IMR-90 (cell line): ENCODE data around the gene NCCRP1. TPM values are rescaled to one million over a fixed set of nuclear protein-coding genes. Genes with fewer than 3 reads are reported as not detected.

ENCODE experiments used
- ATAC-seq: fragments of 200-7000 bp; cut with Tn5 transposase; 2 replicates; pipeline ENCODE4 v1.9.1; 2020; ENCODE audit warnings: low read depth, mild to moderate bottlenecking, moderate library complexity
- BruUV-seq: library from RNA; stranded (reverse); fragments of 400-500 nt; replicated peaks from 2 replicates; lab custom pipeline; 2021; lab: Mats Ljungman, UMichigan
- CTCF ChIA-PET: fragments of 300-600 bp; formaldehyde crosslinking; extraction: SDS; loops from one replicate; lab custom pipeline; 2021; ENCODE audit warnings: antibody characterized with exemption; lab: Yijun Ruan, JAX
- POLR2A ChIA-PET: fragments of 300-600 bp; sonication (Branson Sonifier 250); formaldehyde crosslinking; loops from one replicate; lab custom pipeline; 2022; ENCODE audit warnings: antibody characterized with exemption; ENCODE audit not compliant: unreplicated experiment; lab: Charles Lee
- DNase-seq: peaks from one replicate; pipeline ENCODE4 v3.0.0; 2013
- H2AFZ ChIP-seq: replicated peaks from 2 replicates; pipeline ENCODE3; 2013; ENCODE audit warnings: low read length, mild to moderate bottlenecking; ENCODE audit not compliant: poor library complexity
- H2AK5ac ChIP-seq: 2 replicates; pipeline ENCODE4 v1.6.1; 2013; ENCODE audit warnings: low read depth, low read length, inconsistent platforms
- H2AK9ac ChIP-seq: replicated peaks from 2 replicates; pipeline ENCODE3; 2013; ENCODE audit warnings: mild to moderate bottlenecking, low read depth, low read length, moderate library complexity; ENCODE audit not compliant: poor library complexity
- H2BK120ac ChIP-seq: 2 replicates; pipeline ENCODE4 v1.6.1; 2013; ENCODE audit warnings: low read depth, low read length, inconsistent platforms
- H2BK15ac ChIP-seq: 3 replicates; pipeline ENCODE4 v1.6.1; 2013; ENCODE audit warnings: low read depth, low read length, inconsistent platforms
- H2BK20ac ChIP-seq: 2 replicates; pipeline ENCODE4 v1.6.1; 2013; ENCODE audit warnings: low read depth, mild to moderate bottlenecking, inconsistent platforms, low read length, moderate library complexity
- H2BK5ac ChIP-seq: 2 replicates; pipeline ENCODE4 v1.6.1; 2013; ENCODE audit warnings: mild to moderate bottlenecking, low read depth, low read length, inconsistent platforms; ENCODE audit not compliant: poor library complexity, severe bottlenecking
- H3K14ac ChIP-seq: replicated peaks from 2 replicates; pipeline ENCODE4 v1.6.1; 2013; ENCODE audit warnings: low read depth, low read length, inconsistent platforms
- H3K18ac ChIP-seq: 2 replicates; pipeline ENCODE4 v1.6.1; 2013; ENCODE audit warnings: low read depth, low read length, control low read depth
- H3K23ac ChIP-seq: 2 replicates; pipeline ENCODE4 v1.6.1; 2013; ENCODE audit warnings: low read depth, low read length, inconsistent platforms
- H3K27ac ChIP-seq: 2 replicates; pipeline ENCODE4 v1.5.1; 2013; ENCODE audit warnings: mild to moderate bottlenecking, control low read depth, low read length; ENCODE audit not compliant: insufficient read depth
- H3K27me3 ChIP-seq: 2 replicates; pipeline ENCODE4 v1.6.1; 2013; ENCODE audit warnings: low read length; ENCODE audit not compliant: control insufficient read depth, insufficient read depth
- H3K36me3 ChIP-seq: 2 replicates; pipeline ENCODE4 v1.6.1; 2013; ENCODE audit warnings: low read length, mixed read lengths; ENCODE audit not compliant: control insufficient read depth, insufficient read depth
- H3K4ac ChIP-seq: 2 replicates; pipeline ENCODE4 v1.6.1; 2013; ENCODE audit warnings: low read depth, low read length, inconsistent platforms
- H3K4me1 ChIP-seq: 2 replicates; pipeline ENCODE4 v1.6.1; 2013; ENCODE audit warnings: low read length, mixed read lengths; ENCODE audit not compliant: control insufficient read depth, insufficient read depth
- H3K4me2 ChIP-seq: 2 replicates; pipeline ENCODE4 v1.6.1; 2013; ENCODE audit warnings: low read depth, mild to moderate bottlenecking, control low read depth, low read length, moderate library complexity
- H3K4me3 ChIP-seq: 2 replicates; pipeline ENCODE4 v1.5.1; 2013; ENCODE audit warnings: low read depth, mild to moderate bottlenecking, control low read depth, low read length, moderate library complexity; ENCODE audit not compliant: insufficient read depth
- H3K56ac ChIP-seq: 2 replicates; pipeline ENCODE4 v1.6.1; 2013; ENCODE audit warnings: low read length, inconsistent platforms; ENCODE audit not compliant: insufficient read depth; ENCODE audit errors: extremely low read depth
- H3K79me1 ChIP-seq, 2 experiments: 2 replicates each; pipeline ENCODE4 v1.6.1; 2013; ENCODE audit warnings: low read length in 2 of 2, inconsistent platforms in 1 of 2, low read depth in 1 of 2
- H3K9ac ChIP-seq: 2 replicates; pipeline ENCODE4 v1.6.1; 2013; ENCODE audit warnings: low read depth, low read length, control low read depth
- H3K9me1 ChIP-seq: 2 replicates; pipeline ENCODE4 v1.6.1; 2013; ENCODE audit warnings: low read length, inconsistent platforms; ENCODE audit not compliant: insufficient read depth
- H3K9me3 ChIP-seq: 2 replicates; pipeline ENCODE4 v1.6.1; 2013; ENCODE audit warnings: low read length; ENCODE audit not compliant: control insufficient read depth, insufficient read depth
- H4K20me1 ChIP-seq: 2 replicates; pipeline ENCODE4 v1.6.1; 2013; ENCODE audit warnings: low read length, inconsistent platforms; ENCODE audit not compliant: insufficient read depth
- H4K5ac ChIP-seq: 2 replicates; pipeline ENCODE4 v1.6.1; 2013; ENCODE audit warnings: mild to moderate bottlenecking, low read depth, low read length, control low read depth
- H4K8ac ChIP-seq, 2 experiments: 2 replicates each; pipeline ENCODE4 v1.6.1; 2013; ENCODE audit warnings: low read depth in 2 of 2, low read length in 2 of 2, control low read depth in 1 of 2, inconsistent platforms in 1 of 2
- H4K91ac ChIP-seq: 2 replicates; pipeline ENCODE4 v1.6.1; 2013; ENCODE audit warnings: low read depth, low read length, inconsistent platforms; ENCODE audit not compliant: insufficient read depth
- BHLHE40 ChIP-seq: fragments of 150-350 bp; IDR thresholded peaks from 2 replicates; pipeline ENCODE4 v1.6.1; 2016; ENCODE audit warnings: mild to moderate bottlenecking, low read depth, low read length
- CEBPB ChIP-seq: IDR thresholded peaks from 2 replicates; pipeline ENCODE4 v1.6.1; 2012; ENCODE audit warnings: low read depth, low read length, improper control_type of control experiment
- CHD1 ChIP-seq: IDR thresholded peaks from 2 replicates; pipeline ENCODE4 v1.6.1; 2012; ENCODE audit warnings: low read depth, low read length, improper control_type of control experiment
- CTCF ChIP-seq: conservative IDR thresholded peaks from 2 replicates; pipeline ENCODE4 v1.5.1; 2012; ENCODE audit warnings: mild to moderate bottlenecking, low read depth, low read length, improper control_type of control experiment
- ELK1 ChIP-seq: fragments of 150-350 bp; IDR thresholded peaks from 2 replicates; pipeline ENCODE4 v1.6.1; 2016; ENCODE audit warnings: low read depth, mild to moderate bottlenecking, low read length, moderate library complexity, borderline replicate concordance
- FOS ChIP-seq: fragments of 150-350 bp; IDR thresholded peaks from 2 replicates; pipeline ENCODE4 v1.6.1; 2016; ENCODE audit warnings: low read depth, low read length
- MAFK ChIP-seq: IDR thresholded peaks from 2 replicates; pipeline ENCODE4 v1.6.1; 2012; ENCODE audit warnings: low read depth, low read length, improper control_type of control experiment
- MAZ ChIP-seq: IDR thresholded peaks from 2 replicates; pipeline ENCODE4 v1.6.1; 2012; ENCODE audit warnings: low read depth, mild to moderate bottlenecking, low read length, improper control_type of control experiment, moderate library complexity, borderline replicate concordance
- MXI1 ChIP-seq: IDR thresholded peaks from 2 replicates; pipeline ENCODE4 v1.6.1; 2012; ENCODE audit warnings: low read depth, mild to moderate bottlenecking, low read length, moderate library complexity, borderline replicate concordance
- NFE2L2 ChIP-seq: fragments of 150-350 bp; IDR thresholded peaks from 2 replicates; pipeline ENCODE4 v1.6.1; 2016; ENCODE audit warnings: low read depth, mild to moderate bottlenecking, low read length
- POLR2A ChIP-seq: IDR thresholded peaks from 2 replicates; pipeline ENCODE4 v1.6.1; 2012; ENCODE audit warnings: mild to moderate bottlenecking, low read depth, low read length
- RAD21 ChIP-seq: IDR thresholded peaks from 2 replicates; pipeline ENCODE4 v1.6.1; 2012; ENCODE audit warnings: low read length, improper control_type of control experiment
- RCOR1 ChIP-seq: IDR thresholded peaks from 2 replicates; pipeline ENCODE4 v1.6.1; 2012; ENCODE audit warnings: mild to moderate bottlenecking, low read length, improper control_type of control experiment; ENCODE audit not compliant: insufficient replicate concordance
- RFX5 ChIP-seq: IDR thresholded peaks from 2 replicates; pipeline ENCODE4 v1.8.0; 2012; ENCODE audit warnings: low read depth, mild to moderate bottlenecking, low read length, moderate library complexity
- SMC3 ChIP-seq: fragments of 150-350 bp; IDR thresholded peaks from 2 replicates; pipeline ENCODE4 v1.6.1; 2016; ENCODE audit warnings: low read depth, mild to moderate bottlenecking, antibody characterized with exemption, low read length, moderate library complexity
- USF2 ChIP-seq: fragments of 150-350 bp; IDR thresholded peaks from 2 replicates; pipeline ENCODE4 v1.6.1; 2017; ENCODE audit warnings: mild to moderate bottlenecking, antibody characterized with exemption, low read length, low read depth
- WGBS, 2 experiments: methylation state at CpG; one replicate each; pipeline versions ENCODE4 v1.1.5 to v1.1.7; 2013; ENCODE audit warnings: missing lambda C conversion rate in 2 of 2; ENCODE audit not compliant: insufficient read length in 1 of 2; ENCODE audit errors: extremely low coverage in 2 of 2; 5-methylcytosine and 5-hydroxymethylcytosine counted together
- dilution Hi-C: fragments of 300-500 bp; cut with HindIII; formaldehyde crosslinking; loops from one replicate; pipeline ENCODE4 v1.14.3; 2018; ENCODE audit warnings: low sequenced_read_pairs; ENCODE audit not compliant: unreplicated experiment
- in situ Hi-C: fragments of 300-500 bp; cut with MboI; formaldehyde crosslinking; loops from 3 replicates; pipeline ENCODE4 v1.14.3; 2019; ENCODE audit warnings: low sequenced_read_pairs, inconsistent platforms, mixed read lengths
- intact Hi-C: fragments of 100-400 bp; cut with micrococcal nuclease; formaldehyde crosslinking; loops from 2 replicates; pipeline ENCODE4 v1.10.0; 2022
- polyA plus RNA-seq, 3 experiments: library from polyadenylated mRNA; depleted of rRNA; stranded (reverse); fragments of >200 nt; gene quantifications; 2 replicates each; pipeline ENCODE4 v1.2.3, GENCODE V29; 2012; ENCODE audit warnings: low replicate concordance in 1 of 3
- total RNA-seq: library from RNA; depleted of rRNA; stranded (reverse); fragments of >200 nt; gene quantifications from 2 replicates; pipeline ENCODE4 v1.2.3, GENCODE V29; 2012

The NCCRP1 gene
- total and polyA plus RNA-seq, 2 of the 4 experiments (the other 2 are of a cell fraction), result not detected

GRCh38 chr19:39207293-39207836, 10.6 kb downstream of the NCCRP1 start:
- BruUV-seq, result no TSS peak
- H2BK20ac ChIP-seq, result no peak overlapping the region
- H4K91ac ChIP-seq, result no peak overlapping the region
- H3K4ac ChIP-seq, result no peak overlapping the region
- H3K18ac ChIP-seq, result no peak overlapping the region
- intact Hi-C loops (no loop called here), dilution Hi-C loops (no loop called here), in situ Hi-C loops (loop anchor here (25.0 kb wide), 1 partner anchor 745 kb away; no protein-coding TSS in a partner anchor)
- POLR2A ChIA-PET, result no interaction called here
- H3K9me1 ChIP-seq, result no peaks in the 10 kb centered on the region
- no peak overlapping the region for H2BK15ac ChIP-seq
- H3K79me1 ChIP-seq, result no peaks in the 10 kb centered on the region
- DNase-seq (no peak), ATAC-seq (no peak)
- no CpG with 5 or more reads among the region's 6 CpGs for WGBS, 2 experiments
- no peak overlapping the region for H3K23ac ChIP-seq
- H3K27ac ChIP-seq, result no peak overlapping the region
- peaks cover 39% of the 10 kb centered on the region for H3K27me3 ChIP-seq
- no peak overlapping the region for H2BK5ac ChIP-seq
- H3K56ac ChIP-seq, result no peak overlapping the region
- H3K9ac ChIP-seq, result no peak overlapping the region
- CTCF ChIA-PET, result interaction anchor here (0.5 kb wide), 1 partner anchor 140 kb away, joined by 3 read pairs; no protein-coding TSS in a partner anchor
- H3K9me3 ChIP-seq, result no peaks in the 10 kb centered on the region
- H3K36me3 ChIP-seq, result no peaks in the 10 kb centered on the region
- H3K4me1 ChIP-seq, result no peaks in the 10 kb centered on the region
- H2BK120ac ChIP-seq, result no peak overlapping the region
- no peak overlapping the region for H3K4me2 ChIP-seq
- no peak for TF ChIP-seq CEBPB
- TF ChIP-seq RAD21, result no peak
- no peak for TF ChIP-seq RFX5
- TF ChIP-seq MAZ, result no peak
- no peak for TF ChIP-seq BHLHE40
- no peak for TF ChIP-seq SMC3
- no peak for TF ChIP-seq ELK1
- TF ChIP-seq CTCF, result no peak
- TF ChIP-seq NFE2L2, result no peak
- no peak for TF ChIP-seq CHD1
- no peak for TF ChIP-seq RCOR1
- no peak for TF ChIP-seq USF2
- no peak for TF ChIP-seq FOS
- TF ChIP-seq MXI1, result no peak
- no peak for TF ChIP-seq MAFK
- TF ChIP-seq POLR2A, result no peak
- no peak overlapping the region for H2AK5ac ChIP-seq
- no peak overlapping the region for H2AK9ac ChIP-seq
- H4K5ac ChIP-seq, result no peak overlapping the region
- no peaks in the 10 kb centered on the region for H4K20me1 ChIP-seq
- no peak overlapping the region for H2AFZ ChIP-seq
- no peak overlapping the region for H3K14ac ChIP-seq
- no peak overlapping the region for H4K8ac ChIP-seq
- H3K4me3 ChIP-seq, result no peak overlapping the region
